HG03025 (cell line): ENCODE measurements around the gene CNIH2.
A peak's percentile ranks its signal among the peaks of the same experiment; 100 is the strongest.
"Not testable (repeated sequence)": the region's sequence is repeated elsewhere in the genome, so short reads cannot be mapped to it uniquely, and the experiment has no call there.

ENCODE experiments used
- ATAC-seq: cut with Tn5 transposase; IDR thresholded peaks from one replicate; pipeline ENCODE4 v1.9.1; 2021; ENCODE audit warnings: mild to moderate bottlenecking, moderate library complexity; ENCODE audit not compliant: unreplicated experiment, low FRiP score

The CNIH2 gene

GRCh38 chr11:66275396-66275795 lies 2.6 kb upstream of the CNIH2 start:
- no peak for ATAC-seq

- ATAC-seq = no peak
Observed at GRCh38 chr11:66275984-66276612, 1.9 kb upstream of the CNIH2 start.

GRCh38 chr11:66276619-66277018 lies 1.4 kb upstream of the CNIH2 start:
- not testable (repeated sequence) for ATAC-seq

GRCh38 chr11:66277064-66277463 lies 911 bp upstream of the CNIH2 start:
- ATAC-seq = not testable (repeated sequence)

- ATAC-seq = no peak
Observed at GRCh38 chr11:66278363-66279091, 552 bp downstream of the CNIH2 start.

- ATAC-seq = no peak
Observed at GRCh38 chr11:66279092-66279734, 1.2 kb downstream of the CNIH2 start.

GRCh38 chr11:66280428-66280827 lies 2.5 kb downstream of the CNIH2 start:
- ATAC-seq = no peak

- no peak for ATAC-seq
Observed at GRCh38 chr11:66281001-66281400, 3.0 kb downstream of the CNIH2 start.

GRCh38 chr11:66281776-66282467 lies 3.9 kb downstream of the CNIH2 start:
- ATAC-seq = no peak

GRCh38 chr11:66282468-66283455 lies 4.8 kb downstream of the CNIH2 start:
- ATAC-seq = peak; percentile 67

GRCh38 chr11:66283461-66284105 lies 5.6 kb downstream of the CNIH2 start:
- ATAC-seq = no peak

- no peak for ATAC-seq
Observed at GRCh38 chr11:66284526-66285078, 6.6 kb downstream of the CNIH2 start.

- no peak for ATAC-seq
Observed at GRCh38 chr11:66285250-66285947, 7.4 kb downstream of the CNIH2 start.

GRCh38 chr11:66286699-66287098 lies 8.7 kb downstream of the CNIH2 start:
- no peak for ATAC-seq

- ATAC-seq = no peak
Observed at GRCh38 chr11:66287211-66287888, 9.4 kb downstream of the CNIH2 start.

GRCh38 chr11:66287889-66288670 lies 10.1 kb downstream of the CNIH2 start:
- no peak for ATAC-seq
